ENCODE measurements around the gene CACNA1G. TPM values are rescaled to one million over a fixed set of nuclear protein-coding genes. Genes with fewer than 3 reads are reported as not detected.

The CACNA1G gene
- polyA plus RNA-seq, 1 donor (not counting 4 experiments of a cell fraction or from before 2014, with no cell fraction given) = 0.07 TPM

- Histone ChIP-seq H3K4me3 (ENCODE audit: control insufficient read depth in 2 of 3, extremely low read depth in 1 of 3, insufficient read depth in 2 of 3, low read depth in 1 of 3, low read length in 3 of 3) (no peak overlapping the region), H3K27me3 (ENCODE audit: control insufficient read depth, extremely low read depth, insufficient read depth, low read length) (peaks cover 39% of the 10 kb centered on the region), H4K20me1 (ENCODE audit: control insufficient read depth, extremely low read depth, insufficient read depth, low read length) (no peaks in the 10 kb centered on the region), H3K9me1 (ENCODE audit: control insufficient read depth, extremely low read depth, insufficient read depth, low read length) (no peaks in the 10 kb centered on the region), H3K4me1 (ENCODE audit: control insufficient read depth, extremely low read depth, insufficient read depth, low read length) (peaks cover 4% of the 10 kb centered on the region), H3K9ac (ENCODE audit: control insufficient read depth, extremely low read depth, insufficient read depth, low read length) (no peak overlapping the region), H3K4me2 (ENCODE audit: control insufficient read depth, extremely low read depth, insufficient read depth, low read depth, low read length) (no peak overlapping the region), H3K36me3 (ENCODE audit: control insufficient read depth in 2 of 2, extremely low read depth in 1 of 2, insufficient read depth in 2 of 2, low read length in 2 of 2) (no peaks in the 10 kb centered on the region), H2AFZ (ENCODE audit: control insufficient read depth, low read length) (no peak overlapping the region), H3K9me3 (ENCODE audit: control insufficient read depth, low read depth, low read length) (no peaks in the 10 kb centered on the region), H3K79me2 (ENCODE audit: control insufficient read depth, insufficient read depth, low read length) (no peaks in the 10 kb centered on the region), H3K27ac (ENCODE audit: control insufficient read depth, insufficient read depth, low read length) (no peak overlapping the region)
- dilution Hi-C loops (cut with MboI; ENCODE audit: extremely low pct_ligation_motif_present, low sequenced_read_pairs) = no loop called here
- FAIRE-seq (no peak), DNase-seq (ENCODE audit: low read depth, low spot score) (no peak)
- TF ChIP-seq, protein P1, sequence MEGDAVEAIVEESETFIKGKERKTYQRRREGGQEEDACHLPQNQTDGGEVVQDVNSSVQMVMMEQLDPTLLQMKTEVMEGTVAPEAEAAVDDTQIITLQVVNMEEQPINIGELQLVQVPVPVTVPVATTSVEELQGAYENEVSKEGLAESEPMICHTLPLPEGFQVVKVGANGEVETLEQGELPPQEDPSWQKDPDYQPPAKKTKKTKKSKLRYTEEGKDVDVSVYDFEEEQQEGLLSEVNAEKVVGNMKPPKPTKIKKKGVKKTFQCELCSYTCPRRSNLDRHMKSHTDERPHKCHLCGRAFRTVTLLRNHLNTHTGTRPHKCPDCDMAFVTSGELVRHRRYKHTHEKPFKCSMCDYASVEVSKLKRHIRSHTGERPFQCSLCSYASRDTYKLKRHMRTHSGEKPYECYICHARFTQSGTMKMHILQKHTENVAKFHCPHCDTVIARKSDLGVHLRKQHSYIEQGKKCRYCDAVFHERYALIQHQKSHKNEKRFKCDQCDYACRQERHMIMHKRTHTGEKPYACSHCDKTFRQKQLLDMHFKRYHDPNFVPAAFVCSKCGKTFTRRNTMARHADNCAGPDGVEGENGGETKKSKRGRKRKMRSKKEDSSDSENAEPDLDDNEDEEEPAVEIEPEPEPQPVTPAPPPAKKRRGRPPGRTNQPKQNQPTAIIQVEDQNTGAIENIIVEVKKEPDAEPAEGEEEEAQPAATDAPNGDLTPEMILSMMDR (optimal IDR thresholded peaks at IDR 0.05 in 1 of 3, IDR thresholded peaks at IDR 0.05 in 1 of 3, conservative IDR thresholded peaks at IDR 0.05 in 1 of 3; ENCODE audit: extremely low read depth in 1 of 3, insufficient read depth in 2 of 3, low read length in 3 of 3) = no peak
- no peak for TF ChIP-seq EZH2 (IDR thresholded peaks at IDR 0.05; ENCODE audit: low read length)
Measured at GRCh38 chr17:50582741-50583140, 22.2 kb downstream of the CACNA1G start.

- Histone ChIP-seq H3K36me3 (ENCODE audit: control insufficient read depth in 2 of 2, extremely low read depth in 1 of 2, insufficient read depth in 2 of 2, low read length in 2 of 2) (no peaks in the 10 kb centered on the region), H3K27ac (ENCODE audit: control insufficient read depth, insufficient read depth, low read length) (no peak overlapping the region), H4K20me1 (ENCODE audit: control insufficient read depth, extremely low read depth, insufficient read depth, low read length) (no peaks in the 10 kb centered on the region), H3K27me3 (ENCODE audit: control insufficient read depth, extremely low read depth, insufficient read depth, low read length) (peaks cover 39% of the 10 kb centered on the region), H3K4me3 (ENCODE audit: control insufficient read depth in 2 of 3, extremely low read depth in 1 of 3, insufficient read depth in 2 of 3, low read depth in 1 of 3, low read length in 3 of 3) (no peak overlapping the region), H2AFZ (ENCODE audit: control insufficient read depth, low read length) (no peak overlapping the region), H3K4me2 (ENCODE audit: control insufficient read depth, extremely low read depth, insufficient read depth, low read depth, low read length) (no peak overlapping the region), H3K9me3 (ENCODE audit: control insufficient read depth, low read depth, low read length) (no peaks in the 10 kb centered on the region), H3K9me1 (ENCODE audit: control insufficient read depth, extremely low read depth, insufficient read depth, low read length) (no peaks in the 10 kb centered on the region), H3K79me2 (ENCODE audit: control insufficient read depth, insufficient read depth, low read length) (no peaks in the 10 kb centered on the region), H3K9ac (ENCODE audit: control insufficient read depth, extremely low read depth, insufficient read depth, low read length) (no peak overlapping the region), H3K4me1 (ENCODE audit: control insufficient read depth, extremely low read depth, insufficient read depth, low read length) (peaks cover 4% of the 10 kb centered on the region)
- no peak for FAIRE-seq
- TF ChIP-seq, protein P1 (optimal IDR thresholded peaks at IDR 0.05 in 1 of 3, IDR thresholded peaks at IDR 0.05 in 1 of 3, conservative IDR thresholded peaks at IDR 0.05 in 1 of 3; ENCODE audit: extremely low read depth in 1 of 3, insufficient read depth in 2 of 3, low read length in 3 of 3) = no peak
- TF ChIP-seq EZH2 (IDR thresholded peaks at IDR 0.05; ENCODE audit: low read length) = no peak
- DNase-seq (ENCODE audit: low read depth, low spot score) = no peak
- dilution Hi-C loops (cut with MboI; ENCODE audit: extremely low pct_ligation_motif_present, low sequenced_read_pairs) = no loop called here
Measured at GRCh38 chr17:50583641-50584040, 23.1 kb downstream of the CACNA1G start.
